ENCODE measurements around the gene CMTM3. TPM values are rescaled to one million over a fixed set of nuclear protein-coding genes. Genes with fewer than 3 reads are reported as not detected.

Gene CMTM3
- total RNA-seq, 1 donor from 2014 or later, result 244 TPM

DNA sequence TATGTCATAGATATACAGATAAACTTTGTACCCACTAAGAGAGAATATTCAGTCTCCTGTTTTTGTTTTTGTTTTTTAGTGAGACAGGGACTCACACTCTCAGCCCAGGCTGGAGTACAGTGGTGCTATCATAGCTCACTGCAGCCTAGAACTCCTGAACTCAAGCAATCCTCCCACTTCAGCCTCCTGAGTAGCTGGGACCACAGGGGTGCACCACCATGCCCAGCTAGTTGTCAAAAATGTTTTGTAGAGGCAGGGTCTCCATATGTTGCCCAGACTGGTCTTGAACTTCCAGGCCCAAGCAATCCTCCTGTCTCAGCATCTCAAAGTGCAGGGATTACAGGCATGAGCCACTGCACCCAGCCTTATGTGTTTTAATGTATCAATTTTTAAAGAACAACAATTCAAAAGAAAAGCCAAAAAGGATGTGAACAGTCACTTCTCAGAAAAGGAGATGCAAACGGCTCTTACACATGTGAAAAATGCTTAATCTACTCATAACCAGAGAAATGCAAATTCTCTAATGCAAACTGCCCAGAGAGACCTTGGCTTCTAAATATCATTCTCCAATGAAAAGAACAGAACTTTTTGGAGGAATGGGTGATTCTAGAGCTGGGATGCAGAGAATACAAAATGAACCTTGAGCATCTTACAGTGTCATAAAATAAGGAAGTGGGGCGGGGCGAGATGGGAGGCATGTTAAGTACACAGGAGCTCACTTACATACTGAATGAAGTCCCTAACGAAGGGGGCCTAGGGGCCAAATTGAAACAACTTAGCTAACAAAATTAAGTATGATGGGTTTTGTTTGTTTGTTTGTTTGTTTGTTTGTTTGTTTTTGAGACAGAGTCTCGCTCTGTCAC, 7.3 kb upstream of the CMTM3 start:
- TF ChIP-seq, protein P1, sequence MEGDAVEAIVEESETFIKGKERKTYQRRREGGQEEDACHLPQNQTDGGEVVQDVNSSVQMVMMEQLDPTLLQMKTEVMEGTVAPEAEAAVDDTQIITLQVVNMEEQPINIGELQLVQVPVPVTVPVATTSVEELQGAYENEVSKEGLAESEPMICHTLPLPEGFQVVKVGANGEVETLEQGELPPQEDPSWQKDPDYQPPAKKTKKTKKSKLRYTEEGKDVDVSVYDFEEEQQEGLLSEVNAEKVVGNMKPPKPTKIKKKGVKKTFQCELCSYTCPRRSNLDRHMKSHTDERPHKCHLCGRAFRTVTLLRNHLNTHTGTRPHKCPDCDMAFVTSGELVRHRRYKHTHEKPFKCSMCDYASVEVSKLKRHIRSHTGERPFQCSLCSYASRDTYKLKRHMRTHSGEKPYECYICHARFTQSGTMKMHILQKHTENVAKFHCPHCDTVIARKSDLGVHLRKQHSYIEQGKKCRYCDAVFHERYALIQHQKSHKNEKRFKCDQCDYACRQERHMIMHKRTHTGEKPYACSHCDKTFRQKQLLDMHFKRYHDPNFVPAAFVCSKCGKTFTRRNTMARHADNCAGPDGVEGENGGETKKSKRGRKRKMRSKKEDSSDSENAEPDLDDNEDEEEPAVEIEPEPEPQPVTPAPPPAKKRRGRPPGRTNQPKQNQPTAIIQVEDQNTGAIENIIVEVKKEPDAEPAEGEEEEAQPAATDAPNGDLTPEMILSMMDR (IDR thresholded peaks at IDR 0.05; ENCODE audit: insufficient read depth, low read length, poor library complexity, severe bottlenecking), result no peak
- H3K36me3 ChIP-seq (ENCODE audit: control insufficient read depth, insufficient read depth, low read length), result no peaks in the 10 kb centered on the region
- no peak overlapping the region for H3K4me3 ChIP-seq (ENCODE audit: low read depth, low read length)
- DNase-seq (ENCODE audit: low read depth), result no peak
- H3K27me3 ChIP-seq (ENCODE audit: control insufficient read depth, insufficient read depth, low read length), result no peaks in the 10 kb centered on the region

DNA sequence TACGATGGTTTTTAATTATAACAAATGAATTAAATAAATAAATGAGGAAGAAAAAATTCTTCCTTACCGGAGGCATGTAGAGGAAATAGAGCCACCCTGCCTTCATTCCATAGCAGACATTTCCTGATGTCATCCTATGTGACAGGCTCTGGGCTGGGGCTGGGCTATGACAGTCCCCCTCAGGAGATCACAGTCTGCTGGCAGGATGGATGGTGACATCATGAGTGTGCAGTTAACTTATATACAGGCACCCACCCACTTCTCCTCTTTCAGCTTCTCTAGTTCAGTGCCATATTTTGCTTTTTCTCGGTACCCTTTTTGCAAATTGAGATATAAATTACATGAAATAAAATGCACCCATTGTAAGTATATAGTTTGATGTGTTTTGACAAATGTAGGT, 6.4 kb upstream of the CMTM3 start:
- H3K4me3 ChIP-seq (ENCODE audit: low read depth, low read length), result no peak overlapping the region
- H3K27me3 ChIP-seq (ENCODE audit: control insufficient read depth, insufficient read depth, low read length), result no peaks in the 10 kb centered on the region
- no peak for DNase-seq (ENCODE audit: low read depth)
- TF ChIP-seq, protein P1 (IDR thresholded peaks at IDR 0.05; ENCODE audit: insufficient read depth, low read length, poor library complexity, severe bottlenecking), result no peak
- H3K36me3 ChIP-seq (ENCODE audit: control insufficient read depth, insufficient read depth, low read length), result no peaks in the 10 kb centered on the region

GRCh38 chr16:66599726-66600125, 4.8 kb upstream of the CMTM3 start:
- Histone ChIP-seq H3K27me3 (ENCODE audit: control insufficient read depth, insufficient read depth, low read length) (no peaks in the 10 kb centered on the region), H3K4me3 (ENCODE audit: low read depth, low read length) (no peak overlapping the region), H3K36me3 (ENCODE audit: control insufficient read depth, insufficient read depth, low read length) (no peaks in the 10 kb centered on the region)
- TF ChIP-seq, protein P1 (IDR thresholded peaks at IDR 0.05; ENCODE audit: insufficient read depth, low read length, poor library complexity, severe bottlenecking), result no peak
- DNase-seq (ENCODE audit: low read depth), result no peak

DNA sequence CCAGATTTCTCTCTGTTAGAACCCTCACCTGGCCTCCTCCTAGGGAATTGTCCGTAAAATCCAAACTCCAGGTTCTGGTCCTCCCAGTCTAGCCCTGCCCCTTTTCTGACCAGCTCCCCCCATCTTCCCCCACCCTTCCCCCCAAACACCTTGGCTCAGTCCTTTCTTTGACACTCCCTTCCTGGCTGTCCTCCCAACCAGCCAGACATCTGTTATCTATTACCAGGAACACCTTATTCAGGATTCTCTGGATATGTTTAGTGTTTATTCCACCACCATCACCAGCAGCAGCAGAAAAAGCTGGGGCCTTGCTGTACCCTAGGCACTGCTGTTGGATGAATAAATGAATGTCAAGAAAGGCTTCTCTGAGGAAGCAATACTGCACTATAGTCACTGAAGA, 4.0 kb upstream of the CMTM3 start:
- Histone ChIP-seq H3K27me3 (ENCODE audit: control insufficient read depth, insufficient read depth, low read length) (no peaks in the 10 kb centered on the region), H3K36me3 (ENCODE audit: control insufficient read depth, insufficient read depth, low read length) (no peaks in the 10 kb centered on the region), H3K4me3 (ENCODE audit: low read depth, low read length) (no peak overlapping the region)
- TF ChIP-seq, protein P1 (IDR thresholded peaks at IDR 0.05; ENCODE audit: insufficient read depth, low read length, poor library complexity, severe bottlenecking), result no peak
- no peak for DNase-seq (ENCODE audit: low read depth)

DNA sequence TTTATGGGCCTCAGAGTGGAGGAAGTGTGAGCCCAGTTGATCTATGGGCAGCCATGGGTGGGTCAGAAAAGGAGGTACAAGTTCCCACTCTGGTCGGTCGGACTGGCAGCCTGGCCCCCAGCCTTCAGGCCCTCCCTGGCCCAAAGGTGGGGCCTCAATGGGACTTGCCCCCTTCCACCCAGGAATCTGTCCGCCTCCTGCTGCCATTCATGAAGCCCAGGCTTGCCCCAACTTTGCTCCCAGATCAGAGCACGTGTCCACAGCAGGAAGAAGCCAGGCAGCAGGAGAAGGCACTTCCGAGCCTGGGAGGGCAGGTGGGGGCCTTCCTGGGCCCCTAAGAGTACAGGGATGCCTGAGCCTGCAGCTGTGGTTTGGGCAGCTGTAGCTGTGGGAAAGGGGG, 3.0 kb upstream of the CMTM3 start:
- Histone ChIP-seq H3K4me3 (ENCODE audit: low read depth, low read length) (no peak overlapping the region), H3K36me3 (ENCODE audit: control insufficient read depth, insufficient read depth, low read length) (no peaks in the 10 kb centered on the region), H3K27me3 (ENCODE audit: control insufficient read depth, insufficient read depth, low read length) (no peaks in the 10 kb centered on the region)
- no peak for DNase-seq (ENCODE audit: low read depth)
- TF ChIP-seq, protein P1 (IDR thresholded peaks at IDR 0.05; ENCODE audit: insufficient read depth, low read length, poor library complexity, severe bottlenecking), result no peak
